ENCODE data around the gene RBM24. TPM values are rescaled to one million over a fixed set of nuclear protein-coding genes. Genes with fewer than 3 reads are reported as not detected.

RBM24 gene
- 6.2 to 10.3 TPM (median 8.6 TPM) in 5 replicates for total RNA-seq (2022; extraction: Qiagen RNA extraction; ENCODE audit: low read depth)

DNA sequence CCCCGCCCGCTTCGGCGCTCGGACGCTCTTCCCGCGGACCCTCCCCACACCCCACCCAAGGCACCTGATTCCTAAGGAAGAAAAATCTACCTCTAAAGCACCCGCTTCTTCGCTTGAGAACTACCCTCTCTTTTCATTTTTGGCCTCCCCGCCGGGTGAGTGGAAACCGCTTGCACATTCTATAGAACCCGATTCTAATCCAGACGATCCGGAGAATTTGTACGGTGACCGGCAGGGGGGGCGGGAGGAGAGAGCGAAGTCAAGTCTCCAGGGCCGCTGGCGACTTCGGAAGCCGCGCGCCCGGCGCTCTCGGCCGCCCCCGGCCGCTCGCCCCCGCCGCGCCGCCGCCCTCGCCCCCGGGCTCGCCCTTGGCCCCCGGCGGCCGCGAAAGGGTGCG is at the start of gene RBM24:
Gene RBM24, plus strand, starts transcription at position 262 of the 397 bp plus-strand sequence. CDS start 221 bp downstream, outside the sequence.

Other genes with a start within 250 kb of the RBM24 start
- not detected in 5 replicates for gene STMND1, start 179.3 kb upstream of the RBM24 start, total RNA-seq (2022; extraction: Qiagen RNA extraction; ENCODE audit: low read depth)
- gene CAP2, start 112.2 kb downstream of the RBM24 start, total RNA-seq (2022; extraction: Qiagen RNA extraction; ENCODE audit: low read depth): 11.3 to 14.7 TPM (median 12.5 TPM) in 5 replicates

Data from A549 treated with ZK216348 at 1 μM for 4 hours (cell line).